A204.1 (cell line): ENCODE data around the gene CGN.

Experiments
- FAIRE-seq: peaks from 2 replicates; lab custom pipeline; 2012; peaks lifted over from hg19 to GRCh38; lab: Jason Lieb, UNC

CGN gene

GRCh38 chr1:151547900-151548230, 36.7 kb downstream of the CGN start:
- no peak for FAIRE-seq

DNA sequence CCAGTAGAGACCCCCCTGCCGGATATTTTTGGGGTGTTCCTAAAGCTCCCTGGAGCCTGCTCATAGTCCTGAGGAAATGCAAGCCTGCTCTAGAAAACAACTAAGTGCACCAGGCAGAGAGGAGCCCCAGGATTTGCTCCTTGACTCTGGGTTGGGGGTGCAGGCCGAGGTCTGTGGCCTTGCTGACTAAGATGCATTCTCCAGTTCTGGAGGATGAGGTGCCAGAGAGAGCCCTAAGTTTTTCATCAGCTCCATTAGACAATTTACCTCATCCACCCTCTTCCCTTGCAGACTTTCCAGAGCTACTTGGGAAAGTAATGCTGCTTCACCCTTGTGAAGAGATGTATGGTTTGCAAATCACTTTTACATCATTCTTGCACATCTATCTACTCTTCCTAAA, 38.0 kb downstream of the CGN start:
- no peak for FAIRE-seq

- no peak for FAIRE-seq
These were observed 42.5 kb downstream of the CGN start for GRCh38 chr1:151553659-151554058.

DNA sequence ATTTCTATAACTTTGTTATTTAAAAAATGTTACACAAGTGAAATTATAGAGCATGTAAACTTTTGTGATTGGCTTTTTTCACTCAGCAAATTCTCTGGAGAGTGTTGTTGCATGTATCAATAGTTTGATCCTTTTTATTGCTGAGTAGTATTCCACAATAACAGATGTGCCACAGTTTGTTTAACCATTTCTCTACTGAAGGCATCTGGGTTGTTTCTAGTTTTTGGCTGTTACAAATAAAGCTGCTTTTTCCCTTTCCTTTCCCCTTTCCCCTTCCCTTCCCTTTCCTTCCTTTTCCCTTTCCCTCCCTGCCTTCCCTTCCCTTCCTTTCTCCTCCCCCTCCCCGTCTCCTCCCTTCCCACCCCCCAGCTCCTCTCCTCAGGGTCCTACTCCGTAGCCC, 44.9 kb downstream of the CGN start:
- no peak for FAIRE-seq

GRCh38 chr1:151562661-151563060, 51.5 kb downstream of the CGN start:
- FAIRE-seq: no peak

GRCh38 chr1:151563376-151563775, 52.2 kb downstream of the CGN start:
- FAIRE-seq: no peak

GRCh38 chr1:151565502-151566189, 54.5 kb downstream of the CGN start:
- no peak for FAIRE-seq

DNA sequence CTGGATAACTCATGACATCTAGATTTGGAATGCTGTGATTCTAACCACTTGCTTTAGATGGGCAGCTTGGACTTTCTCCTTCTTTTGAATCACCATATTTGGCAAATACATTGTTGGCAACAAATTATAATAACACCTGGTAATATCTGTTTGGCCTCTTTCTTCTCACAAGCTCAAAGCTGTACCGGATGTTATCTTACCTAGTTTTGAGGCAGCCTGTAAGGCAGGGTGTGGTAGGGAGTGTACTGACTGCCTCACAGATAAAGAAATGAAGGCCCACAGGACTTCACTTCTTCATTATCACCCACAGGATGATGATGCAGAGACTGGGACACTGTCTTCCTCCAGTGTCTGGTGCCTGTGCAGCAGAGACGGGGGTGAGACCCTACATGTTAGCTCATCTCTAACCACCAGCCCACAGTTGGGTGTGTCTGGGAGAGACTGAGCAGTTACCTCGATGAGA, 57.5 kb downstream of the CGN start:
- FAIRE-seq: no peak

DNA sequence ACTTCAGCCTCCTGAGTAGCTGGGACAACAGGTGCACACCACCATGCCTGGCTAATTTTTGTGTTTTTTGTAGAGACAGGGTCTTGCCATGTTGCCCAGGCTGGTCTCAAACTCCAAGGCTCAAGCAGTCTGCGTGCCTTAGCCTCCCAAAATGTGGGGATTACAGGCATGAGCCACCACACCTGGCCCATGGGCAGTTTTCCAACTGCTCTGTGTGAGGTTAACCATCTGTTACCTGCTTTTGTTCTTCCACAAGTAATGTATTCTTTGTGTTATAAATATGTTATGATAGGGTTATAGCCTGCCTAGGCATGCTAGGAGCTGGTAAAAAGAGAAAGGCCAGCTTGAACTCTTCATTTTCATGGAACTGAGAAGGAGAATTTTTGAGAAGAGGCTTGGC, 59.6 kb downstream of the CGN start:
- FAIRE-seq: no peak

- FAIRE-seq: no peak
These were observed 63.7 kb downstream of the CGN start for GRCh38 chr1:151574575-151575529.

GRCh38 chr1:151577173-151577572, 66.0 kb downstream of the CGN start:
- no peak for FAIRE-seq

DNA sequence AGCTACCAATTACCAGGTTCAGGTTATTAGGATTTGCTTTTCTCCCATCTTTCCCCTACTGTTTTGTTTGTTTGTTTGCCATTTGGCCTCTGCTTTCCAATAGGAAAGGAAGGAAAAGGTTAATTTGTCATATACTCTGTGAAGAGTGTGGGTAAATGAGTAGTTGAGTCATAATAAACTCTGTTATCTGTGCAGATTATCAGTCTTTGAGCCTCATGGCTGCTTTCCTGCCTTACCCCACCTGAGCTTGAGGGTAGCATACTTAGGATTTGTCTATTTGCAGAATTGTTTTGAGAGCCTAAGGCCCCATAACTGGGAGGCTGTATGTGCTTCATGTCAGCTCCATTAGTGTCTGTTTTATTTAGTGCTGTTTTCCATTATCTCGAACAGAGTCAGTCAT, 67.8 kb downstream of the CGN start:
- FAIRE-seq: no peak

GRCh38 chr1:151579436-151580225, 68.4 kb downstream of the CGN start:
- no peak for FAIRE-seq

DNA sequence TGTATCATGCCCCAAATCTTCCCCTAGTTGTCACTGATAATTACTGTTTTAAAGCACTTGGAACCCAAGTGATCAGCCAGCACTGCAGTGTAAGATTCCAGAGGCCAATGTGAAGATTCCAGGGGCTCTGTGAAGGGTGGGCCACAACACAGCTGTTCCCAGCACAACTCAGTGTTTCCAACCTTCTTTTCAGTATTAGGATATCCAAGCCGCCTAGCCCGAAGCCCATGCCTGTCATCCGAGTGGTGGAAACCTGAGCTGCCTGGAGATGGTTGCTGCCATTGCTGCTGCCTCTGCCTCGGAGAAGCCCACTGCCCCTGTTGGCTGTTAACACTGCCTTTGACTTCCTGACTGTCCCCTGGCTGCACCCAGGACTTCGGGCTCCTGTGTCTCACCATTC, 70.3 kb downstream of the CGN start:
- no peak for FAIRE-seq

DNA sequence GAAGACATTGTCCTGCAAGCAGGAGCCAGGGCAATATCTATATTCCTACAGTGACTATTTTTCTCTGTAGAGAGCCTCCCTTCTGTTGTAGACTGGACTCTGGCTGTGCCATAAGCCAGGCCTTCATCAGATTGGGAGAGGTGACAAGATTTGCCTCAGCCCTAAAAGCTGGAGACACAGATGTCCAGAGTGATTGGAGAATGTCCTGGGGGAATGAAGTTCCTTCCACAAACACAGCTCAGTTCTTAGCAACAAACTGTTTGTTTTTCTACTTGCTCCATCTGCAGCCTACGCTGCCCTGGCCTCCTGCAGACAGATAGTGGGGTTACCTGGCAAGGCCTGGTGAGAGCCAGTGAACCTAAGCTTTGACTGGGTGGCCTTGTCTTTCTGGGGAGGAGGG, 70.7 kb downstream of the CGN start:
- FAIRE-seq: no peak

- FAIRE-seq: no peak
These were observed 72.6 kb downstream of the CGN start for GRCh38 chr1:151583796-151584195.

GRCh38 chr1:151584278-151584677, 73.1 kb downstream of the CGN start:
- FAIRE-seq: no peak

DNA sequence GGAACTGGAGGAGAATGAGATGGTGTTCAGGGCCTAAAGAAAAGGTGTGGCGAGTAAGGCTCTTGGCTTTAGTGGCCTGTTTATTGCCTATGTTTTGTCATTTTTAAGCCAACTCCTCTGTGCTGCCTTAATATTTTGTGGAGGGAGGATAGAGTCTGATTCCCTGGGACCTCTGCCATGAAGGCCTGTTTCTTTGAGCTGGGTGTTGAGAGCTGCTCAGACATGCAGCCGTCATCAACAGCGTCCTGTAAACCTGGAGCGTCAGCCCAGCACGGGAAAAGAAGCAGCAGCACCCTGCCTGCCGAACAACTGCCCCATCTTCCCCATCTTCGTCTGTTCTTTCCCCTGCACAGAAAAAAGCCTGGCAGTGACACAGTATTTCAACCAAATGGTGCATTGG, 73.6 kb downstream of the CGN start:
- no peak for FAIRE-seq

DNA sequence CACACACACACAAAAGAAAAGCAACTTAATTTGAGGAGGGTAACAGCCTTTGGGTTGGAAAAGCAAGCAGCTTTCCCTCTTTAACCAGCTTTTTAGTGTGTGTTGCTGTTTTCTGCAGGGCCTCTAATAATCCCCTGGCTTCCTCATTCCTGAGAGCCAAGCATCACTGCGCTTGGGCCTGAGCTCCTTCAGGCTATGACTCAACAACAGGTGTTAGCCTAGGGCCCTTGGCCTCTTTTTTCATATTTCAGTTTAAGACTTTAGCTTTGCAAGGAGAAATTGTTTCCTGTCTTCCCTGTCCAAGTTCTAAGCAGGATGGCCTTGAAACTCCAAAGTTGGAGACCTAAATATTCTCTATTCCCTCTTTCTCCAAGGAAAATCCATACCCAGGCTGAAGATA, 74.4 kb downstream of the CGN start:
- FAIRE-seq: no peak
